Keratinocyte (primary cell): ENCODE results near the gene EOGT.

Experiments
- CTCF ChIP-seq, 3 experiments: IDR thresholded peaks in 1 of 3; conservative IDR thresholded peaks in 1 of 3; optimal IDR thresholded peaks in 1 of 3; 2 replicates in 2 of 3; 3 replicates in 1 of 3; pipeline versions ENCODE3 to v1.5.1; 2011; ENCODE audit warnings: low read length in 3 of 3, mild to moderate bottlenecking in 3 of 3, moderate library complexity in 2 of 3, control low read depth in 1 of 3, inconsistent platforms in 1 of 3; ENCODE audit not compliant: insufficient read depth in 2 of 3; ENCODE audit errors: extremely low read depth in 1 of 3
- EZH2 ChIP-seq: IDR thresholded peaks from one replicate; pipeline ENCODE4 v1.6.1; 2012; ENCODE audit warnings: inconsistent platforms, mild to moderate bottlenecking, low read length, moderate library complexity

GRCh38 chr3:68935778-68936177, 77.7 kb downstream of the EOGT start:
- TF ChIP-seq EZH2 = no peak
- no peak for TF ChIP-seq CTCF (optimal IDR thresholded peaks at IDR 0.05 in 1 of 3, IDR thresholded peaks at IDR 0.05 in 1 of 3, conservative IDR thresholded peaks at IDR 0.05 in 1 of 3; ENCODE audit: extremely low read depth in 1 of 3, insufficient read depth in 2 of 3, low read length in 3 of 3)
